Measurements from ENCODE around the gene PARP3.
A peak's percentile ranks its signal among the peaks of the same experiment; 100 is the strongest.

DNA sequence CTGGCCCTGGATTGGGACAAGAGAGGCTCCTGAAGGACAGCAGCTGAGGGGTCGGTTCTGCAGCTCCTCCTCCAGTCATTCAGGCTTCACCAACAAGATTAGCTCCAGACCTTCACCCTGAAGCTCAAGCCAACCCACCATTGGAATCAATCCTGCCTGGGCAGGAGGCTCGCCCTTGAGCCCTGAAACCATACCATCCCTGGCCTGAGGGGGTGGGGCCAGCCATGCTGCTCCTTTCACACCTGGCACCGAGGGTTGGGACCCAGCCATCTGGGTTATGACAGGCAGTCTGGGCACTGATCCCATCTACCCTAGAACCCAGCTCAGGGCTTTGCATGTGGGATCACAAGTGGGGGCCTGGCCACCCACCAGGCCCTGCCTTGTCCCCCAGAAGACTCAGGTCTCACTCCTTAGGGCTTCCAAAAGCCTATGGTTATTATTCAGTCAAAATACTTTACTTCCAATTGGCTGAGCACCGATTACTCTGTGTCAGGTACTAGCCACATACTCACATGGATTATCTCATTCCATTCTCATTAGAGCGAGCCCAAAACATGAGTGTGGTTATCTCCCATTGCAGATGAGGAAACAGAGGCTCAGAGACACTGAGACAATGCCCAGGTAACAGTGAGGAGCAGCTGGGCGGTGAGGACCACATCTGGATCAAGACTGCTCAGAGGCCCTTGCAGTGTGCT is 28.6 kb downstream of the PARP3 start:
- no peak for TF ChIP-seq POLR2A (IDR thresholded peaks at IDR 0.05; ENCODE audit: borderline replicate concordance, extremely low read depth, insufficient read depth, insufficient read length)
- no peak for TF ChIP-seq EZH2phosphoT487 (IDR thresholded peaks at IDR 0.05; ENCODE audit: borderline replicate concordance)
- no peak for TF ChIP-seq CEBPB (IDR thresholded peaks at IDR 0.05; ENCODE audit: low read depth)
- TF ChIP-seq CTCF (IDR thresholded peaks at IDR 0.05 in 2 of 3, conservative IDR thresholded peaks at IDR 0.05 in 1 of 3; ENCODE audit: borderline replicate concordance in 1 of 3, insufficient read depth in 1 of 3, low read depth in 2 of 3, low read length in 2 of 3): no peak
- no peak for TF ChIP-seq EZH2 (IDR thresholded peaks at IDR 0.05)
- peak; percentile 10; the same call in 1 of the 2 replicates for TF ChIP-seq POLR2AphosphoS5 (IDR thresholded peaks at IDR 0.05; ENCODE audit: low read depth, low read length)
- no peak for TF ChIP-seq ELF1 (IDR thresholded peaks at IDR 0.05; ENCODE audit: borderline replicate concordance, low read depth)
- no peak for TF ChIP-seq EGR1 (IDR thresholded peaks at IDR 0.05; ENCODE audit: low read depth)
- TF ChIP-seq, protein P1, sequence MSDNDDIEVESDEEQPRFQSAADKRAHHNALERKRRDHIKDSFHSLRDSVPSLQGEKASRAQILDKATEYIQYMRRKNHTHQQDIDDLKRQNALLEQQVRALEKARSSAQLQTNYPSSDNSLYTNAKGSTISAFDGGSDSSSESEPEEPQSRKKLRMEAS (IDR thresholded peaks at IDR 0.05): no peak
